Activated CD8-positive, alpha-beta T cell treated with anti-CD3 and anti-CD28 coated beads for 36 hours (primary cell): Measurements from ENCODE around the gene ZNF853. TPM values are rescaled to one million over a fixed set of nuclear protein-coding genes. Genes with fewer than 3 reads are reported as not detected.
A peak's percentile ranks its signal among the peaks of the same experiment; 100 is the strongest.

ENCODE experiments used
- ATAC-seq: fragments of 200-7000 bp; cut with Tn5 transposase; one replicate; pipeline ENCODE4 v1.10.0; 2021; ENCODE audit warnings: mild to moderate bottlenecking, moderate library complexity
- CTCF ChIA-PET: fragments of 350-600 bp; sonication (Branson Sonifier 250); formaldehyde crosslinking; loops from one replicate; lab custom pipeline; 2021; ENCODE audit warnings: antibody characterized with exemption; lab: Charles Lee
- POLR2A ChIA-PET: fragments of 350-600 bp; sonication (Branson Sonifier 250); formaldehyde crosslinking; loops from one replicate; lab custom pipeline; 2021; ENCODE audit warnings: antibody characterized with exemption; lab: Charles Lee
- DNase-seq: peaks from one replicate; pipeline ENCODE4 v3.0.0-alpha.2; 2020
- H3K27ac Mint-ChIP-seq: one replicate; pipeline ENCODE4 v1.8.0; 2021; ENCODE audit warnings: mild to moderate bottlenecking, mixed read lengths
- H3K27me3 Mint-ChIP-seq: one replicate; pipeline ENCODE4 v1.8.0; 2021; ENCODE audit warnings: mixed read lengths
- H3K36me3 Mint-ChIP-seq: one replicate; pipeline ENCODE4 v1.8.0; 2021; ENCODE audit warnings: low read depth, mixed read lengths
- H3K4me1 Mint-ChIP-seq: one replicate; pipeline ENCODE4 v1.8.0; 2021; ENCODE audit warnings: low read depth, mixed read lengths
- H3K4me3 Mint-ChIP-seq: one replicate; pipeline ENCODE4 v1.8.0; 2021; ENCODE audit warnings: mild to moderate bottlenecking, moderate library complexity, mixed read lengths
- H3K9me3 Mint-ChIP-seq: one replicate; pipeline ENCODE4 v1.8.0; 2021; ENCODE audit warnings: mixed read lengths
- intact Hi-C: fragments of 100-400 bp; cut with micrococcal nuclease; formaldehyde crosslinking; loops from one replicate; pipeline ENCODE4 v1.10.0; 2022
- total RNA-seq, 2 experiments: library from RNA; stranded (reverse); gene quantifications; one replicate each; pipeline ENCODE4 v1.2.3, GENCODE V29; 2021
- TF ChIP-seq, protein P1 (sequence below): fragments of 200-600 bp; IDR thresholded peaks from one replicate; pipeline ENCODE4 v1.8.0; 2022; ENCODE audit warnings: antibody characterized with exemption, mild to moderate bottlenecking

The ZNF853 gene
- total RNA-seq, 2 experiments from 2014 or later: 1.3 to 1.8 TPM

DNA sequence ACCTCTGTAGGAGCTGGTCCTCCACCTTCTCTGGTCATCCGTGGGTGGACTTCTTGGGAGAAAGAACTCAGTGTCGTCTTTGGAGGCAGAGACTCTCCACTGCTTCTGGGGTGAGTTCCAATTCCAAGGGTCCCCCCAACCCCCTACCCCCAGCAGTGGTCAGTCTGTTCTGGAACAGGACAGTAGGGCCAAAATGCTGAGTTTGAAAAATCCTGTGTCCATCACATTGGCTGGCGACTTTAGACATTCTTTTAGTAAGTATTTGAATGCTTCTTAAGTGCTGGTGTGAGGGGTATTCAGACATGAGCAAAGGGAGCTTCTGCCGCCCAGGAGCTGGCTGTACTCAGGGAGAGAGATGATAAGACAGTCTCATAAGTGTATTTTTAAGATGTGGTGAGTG is 23.6 kb downstream of the ZNF853 start:
- POLR2A ChIA-PET: no interaction called here
- H3K4me1 Mint-ChIP-seq: peaks cover 24% of the 10 kb centered on the region
- TF ChIP-seq, protein P1, sequence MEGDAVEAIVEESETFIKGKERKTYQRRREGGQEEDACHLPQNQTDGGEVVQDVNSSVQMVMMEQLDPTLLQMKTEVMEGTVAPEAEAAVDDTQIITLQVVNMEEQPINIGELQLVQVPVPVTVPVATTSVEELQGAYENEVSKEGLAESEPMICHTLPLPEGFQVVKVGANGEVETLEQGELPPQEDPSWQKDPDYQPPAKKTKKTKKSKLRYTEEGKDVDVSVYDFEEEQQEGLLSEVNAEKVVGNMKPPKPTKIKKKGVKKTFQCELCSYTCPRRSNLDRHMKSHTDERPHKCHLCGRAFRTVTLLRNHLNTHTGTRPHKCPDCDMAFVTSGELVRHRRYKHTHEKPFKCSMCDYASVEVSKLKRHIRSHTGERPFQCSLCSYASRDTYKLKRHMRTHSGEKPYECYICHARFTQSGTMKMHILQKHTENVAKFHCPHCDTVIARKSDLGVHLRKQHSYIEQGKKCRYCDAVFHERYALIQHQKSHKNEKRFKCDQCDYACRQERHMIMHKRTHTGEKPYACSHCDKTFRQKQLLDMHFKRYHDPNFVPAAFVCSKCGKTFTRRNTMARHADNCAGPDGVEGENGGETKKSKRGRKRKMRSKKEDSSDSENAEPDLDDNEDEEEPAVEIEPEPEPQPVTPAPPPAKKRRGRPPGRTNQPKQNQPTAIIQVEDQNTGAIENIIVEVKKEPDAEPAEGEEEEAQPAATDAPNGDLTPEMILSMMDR: no peak
- H3K27me3 Mint-ChIP-seq: no peaks in the 10 kb centered on the region
- ATAC-seq: no peak
- DNase-seq: no peak
- CTCF ChIA-PET: interaction anchor here (1.0 kb wide), 1 partner anchor 123 kb away, joined by 3 read pairs; no protein-coding TSS in a partner anchor
- intact Hi-C loops: no loop called here
- H3K4me3 Mint-ChIP-seq: peak overlapping the region; percentile 74
- H3K9me3 Mint-ChIP-seq: peaks cover 6% of the 10 kb centered on the region
- H3K36me3 Mint-ChIP-seq: peaks cover 32% of the 10 kb centered on the region
- H3K27ac Mint-ChIP-seq: peak overlapping the region; percentile 87

DNA sequence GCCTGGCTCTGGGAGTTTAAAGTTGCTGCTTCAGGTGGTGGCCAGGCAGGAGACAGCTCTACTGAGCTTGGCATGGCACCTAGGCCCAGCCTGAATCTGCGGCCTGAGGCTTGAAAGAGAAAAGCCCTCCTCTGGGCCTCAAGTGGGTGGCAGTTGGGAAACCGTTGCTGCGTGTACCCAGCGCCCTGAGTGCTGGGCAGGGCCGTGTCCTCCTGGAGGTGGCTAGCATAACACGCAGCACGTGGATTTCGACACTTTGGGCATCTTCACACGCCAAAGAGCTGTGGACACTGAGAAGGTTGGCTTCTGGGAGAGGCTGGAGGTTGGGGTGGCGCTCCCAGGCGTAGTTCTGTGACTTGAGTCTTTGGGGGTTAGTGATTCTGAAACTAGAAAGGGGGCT is 24.2 kb downstream of the ZNF853 start:
- DNase-seq: no peak
- ATAC-seq: no peak
- H3K27me3 Mint-ChIP-seq: no peaks in the 10 kb centered on the region
- TF ChIP-seq, protein P1: no peak
- H3K4me1 Mint-ChIP-seq: peaks cover 24% of the 10 kb centered on the region
- peak overlapping the region; percentile 87 for H3K27ac Mint-ChIP-seq
- peaks cover 33% of the 10 kb centered on the region for H3K36me3 Mint-ChIP-seq
- no peak overlapping the region for H3K4me3 Mint-ChIP-seq
- POLR2A ChIA-PET: no interaction called here
- intact Hi-C loops: no loop called here
- CTCF ChIA-PET: interaction anchor here (1.0 kb wide), 1 partner anchor 124 kb away, joined by 3 read pairs; no protein-coding TSS in a partner anchor
- H3K9me3 Mint-ChIP-seq: peaks cover 6% of the 10 kb centered on the region

DNA sequence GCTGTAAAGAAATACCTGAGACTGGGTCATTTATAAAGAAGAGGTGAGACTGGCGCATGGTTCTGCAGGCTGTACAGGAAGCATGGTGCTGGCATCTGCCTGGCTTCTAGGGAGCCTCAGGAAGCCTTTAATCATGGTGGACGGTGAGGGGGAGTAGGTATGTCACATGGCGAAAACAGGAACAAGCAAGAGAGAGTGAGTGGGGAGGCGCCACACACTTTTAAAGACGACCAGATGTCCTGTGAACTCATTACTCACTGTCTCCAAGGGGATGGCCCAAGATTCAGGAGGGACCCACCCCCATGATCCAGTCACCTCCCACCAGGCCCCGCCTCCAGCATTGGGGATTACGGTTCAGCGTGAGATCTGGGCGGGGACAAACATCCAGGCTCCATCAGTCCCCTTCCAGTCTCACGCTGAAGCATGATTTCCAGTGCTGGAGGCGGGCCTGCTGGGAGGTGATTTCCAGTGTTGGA is 24.9 kb downstream of the ZNF853 start:
- ChIA-PET POLR2A (no interaction called here), CTCF (no interaction called here)
- intact Hi-C loops: no loop called here
- TF ChIP-seq, protein P1: no peak
- Mint-ChIP-seq H3K27ac (peak overlapping the region; percentile 87), H3K36me3 (peaks cover 35% of the 10 kb centered on the region), H3K27me3 (no peaks in the 10 kb centered on the region), H3K4me3 (no peak overlapping the region), H3K9me3 (peaks cover 4% of the 10 kb centered on the region), H3K4me1 (peaks cover 24% of the 10 kb centered on the region)
- DNase-seq: peak; percentile 55
- ATAC-seq: peak; percentile 37

DNA sequence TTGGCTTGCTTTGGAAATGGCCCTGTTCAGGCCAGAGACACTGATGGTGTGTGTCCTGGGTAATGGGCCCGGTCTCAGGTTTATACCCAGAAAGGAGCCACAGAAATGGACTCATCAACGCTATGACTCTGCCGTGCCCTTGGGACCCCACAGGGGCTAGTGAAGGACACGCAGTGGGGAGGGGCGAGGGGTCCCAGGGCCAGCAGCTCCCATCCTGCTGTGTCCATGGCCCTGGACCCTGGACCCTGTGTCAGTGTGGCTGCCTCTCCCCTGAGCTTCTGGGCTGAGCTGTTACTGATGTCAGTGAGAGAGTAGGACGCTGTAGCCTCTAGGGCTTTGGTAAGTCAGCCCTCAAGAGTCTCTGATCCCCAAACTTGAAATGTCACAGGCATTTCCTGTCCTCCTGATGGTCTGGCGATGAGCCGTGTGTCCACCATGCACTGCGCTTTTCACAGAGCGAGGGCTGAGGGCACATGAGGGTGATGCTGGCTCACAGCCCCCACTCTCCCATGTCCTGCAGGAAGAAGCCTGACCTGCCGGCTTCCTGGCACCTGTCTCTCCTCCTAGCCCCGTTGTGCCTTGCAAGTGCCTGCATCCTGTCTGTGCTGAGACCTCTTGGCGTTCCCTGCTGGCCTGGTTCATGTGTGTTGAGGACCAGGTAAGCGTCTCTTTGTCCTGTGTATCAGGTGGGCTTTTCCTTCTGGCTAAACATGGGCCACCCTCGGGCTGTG is 26.1 kb downstream of the ZNF853 start:
- no peak for DNase-seq
- Mint-ChIP-seq H3K4me1 (peaks cover 24% of the 10 kb centered on the region), H3K27me3 (no peaks in the 10 kb centered on the region), H3K9me3 (peaks cover 3% of the 10 kb centered on the region), H3K36me3 (peaks cover 38% of the 10 kb centered on the region), H3K27ac (peak overlapping the region; percentile 11), H3K4me3 (no peak overlapping the region)
- TF ChIP-seq, protein P1: no peak
- ChIA-PET POLR2A (no interaction called here), CTCF (no interaction called here)
- no peak for ATAC-seq
- intact Hi-C loops: no loop called here

DNA sequence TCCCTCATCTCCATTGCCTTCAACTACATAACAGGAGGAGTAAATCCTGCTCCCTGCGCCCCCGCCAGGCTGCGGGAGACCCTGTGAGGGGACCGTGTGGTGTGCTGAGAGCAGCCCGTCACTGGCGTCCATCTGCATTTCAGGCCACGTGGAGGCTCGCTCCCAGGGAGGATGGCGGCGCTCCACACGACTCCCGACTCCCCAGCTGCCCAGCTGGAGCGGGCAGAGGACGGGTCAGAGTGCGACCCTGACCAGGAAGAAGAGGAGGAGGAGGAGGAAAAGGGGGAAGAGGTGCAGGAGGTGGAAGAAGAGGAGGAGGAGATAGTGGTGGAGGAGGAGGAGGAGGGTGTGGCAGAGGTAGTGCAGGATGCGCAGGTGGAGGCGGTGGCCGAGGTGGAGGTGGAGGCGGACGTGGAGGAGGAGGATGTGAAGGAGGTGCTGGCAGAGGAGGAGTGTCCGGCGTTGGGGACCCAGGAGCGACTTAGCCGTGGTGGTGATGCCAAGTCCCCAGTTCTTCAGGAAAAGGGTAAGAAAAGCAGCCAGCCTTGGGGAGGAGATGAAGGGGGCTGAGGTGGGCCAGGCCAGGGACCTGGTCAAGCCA is 26.9 kb downstream of the ZNF853 start:
- no peak for ATAC-seq
- H3K9me3 Mint-ChIP-seq: peaks cover 3% of the 10 kb centered on the region
- CTCF ChIA-PET: no interaction called here
- POLR2A ChIA-PET: no interaction called here
- H3K27me3 Mint-ChIP-seq: no peaks in the 10 kb centered on the region
- TF ChIP-seq, protein P1: no peak
- DNase-seq: no peak
- peaks cover 38% of the 10 kb centered on the region for H3K36me3 Mint-ChIP-seq
- H3K27ac Mint-ChIP-seq: no peak overlapping the region
- H3K4me3 Mint-ChIP-seq: no peak overlapping the region
- H3K4me1 Mint-ChIP-seq: peaks cover 24% of the 10 kb centered on the region
- intact Hi-C loops: no loop called here
